Measurements from ENCODE around the gene UNC45B.

DNA sequence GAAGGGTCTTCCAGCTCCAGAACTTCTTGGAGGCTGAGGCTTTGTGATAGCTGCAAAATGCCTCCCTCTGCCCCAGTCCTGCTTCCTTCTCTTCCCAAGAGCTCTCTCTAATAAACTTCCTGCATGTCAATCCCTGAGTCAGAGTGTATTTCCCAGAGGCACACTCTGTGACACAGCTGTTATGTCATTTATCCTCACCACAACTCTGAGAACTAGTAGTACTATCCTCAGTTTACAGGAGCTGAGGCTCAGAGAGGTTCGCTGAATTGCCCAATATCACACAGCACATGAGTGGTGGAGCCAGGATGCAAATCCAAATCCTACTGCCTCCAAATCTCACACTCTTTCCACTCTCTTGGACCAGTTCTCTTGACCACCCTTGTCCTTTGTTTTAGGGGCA is 20.0 kb downstream of the UNC45B start:
- TF ChIP-seq, protein P1, sequence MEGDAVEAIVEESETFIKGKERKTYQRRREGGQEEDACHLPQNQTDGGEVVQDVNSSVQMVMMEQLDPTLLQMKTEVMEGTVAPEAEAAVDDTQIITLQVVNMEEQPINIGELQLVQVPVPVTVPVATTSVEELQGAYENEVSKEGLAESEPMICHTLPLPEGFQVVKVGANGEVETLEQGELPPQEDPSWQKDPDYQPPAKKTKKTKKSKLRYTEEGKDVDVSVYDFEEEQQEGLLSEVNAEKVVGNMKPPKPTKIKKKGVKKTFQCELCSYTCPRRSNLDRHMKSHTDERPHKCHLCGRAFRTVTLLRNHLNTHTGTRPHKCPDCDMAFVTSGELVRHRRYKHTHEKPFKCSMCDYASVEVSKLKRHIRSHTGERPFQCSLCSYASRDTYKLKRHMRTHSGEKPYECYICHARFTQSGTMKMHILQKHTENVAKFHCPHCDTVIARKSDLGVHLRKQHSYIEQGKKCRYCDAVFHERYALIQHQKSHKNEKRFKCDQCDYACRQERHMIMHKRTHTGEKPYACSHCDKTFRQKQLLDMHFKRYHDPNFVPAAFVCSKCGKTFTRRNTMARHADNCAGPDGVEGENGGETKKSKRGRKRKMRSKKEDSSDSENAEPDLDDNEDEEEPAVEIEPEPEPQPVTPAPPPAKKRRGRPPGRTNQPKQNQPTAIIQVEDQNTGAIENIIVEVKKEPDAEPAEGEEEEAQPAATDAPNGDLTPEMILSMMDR (IDR thresholded peaks at IDR 0.05): no peak
- TF ChIP-seq GABPB1 (CRISPR knock-in tag; IDR thresholded peaks at IDR 0.05) (no peak), NR1H2 (CRISPR knock-in tag; IDR thresholded peaks at IDR 0.05) (no peak), ZNF138 (CRISPR knock-in tag; conservative IDR thresholded peaks at IDR 0.05) (no peak), SP1 (CRISPR knock-in tag; conservative IDR thresholded peaks at IDR 0.05) (no peak), ETV6 (CRISPR knock-in tag; IDR thresholded peaks at IDR 0.05) (no peak), ZNF263 (CRISPR knock-in tag; IDR thresholded peaks at IDR 0.05; ENCODE audit: low read depth) (no peak), JUN (CRISPR knock-in tag; IDR thresholded peaks at IDR 0.05) (no peak), MYBL2 (CRISPR knock-in tag; IDR thresholded peaks at IDR 0.05) (no peak), CBFB (CRISPR knock-in tag; IDR thresholded peaks at IDR 0.05; ENCODE audit: low read depth) (no peak)
- TF ChIP-seq, protein P2, sequence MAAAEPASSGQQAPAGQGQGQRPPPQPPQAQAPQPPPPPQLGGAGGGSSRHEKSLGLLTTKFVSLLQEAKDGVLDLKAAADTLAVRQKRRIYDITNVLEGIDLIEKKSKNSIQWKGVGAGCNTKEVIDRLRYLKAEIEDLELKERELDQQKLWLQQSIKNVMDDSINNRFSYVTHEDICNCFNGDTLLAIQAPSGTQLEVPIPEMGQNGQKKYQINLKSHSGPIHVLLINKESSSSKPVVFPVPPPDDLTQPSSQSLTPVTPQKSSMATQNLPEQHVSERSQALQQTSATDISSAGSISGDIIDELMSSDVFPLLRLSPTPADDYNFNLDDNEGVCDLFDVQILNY (CRISPR knock-in tag; IDR thresholded peaks at IDR 0.05): no peak
- TF ChIP-seq, protein P3, sequence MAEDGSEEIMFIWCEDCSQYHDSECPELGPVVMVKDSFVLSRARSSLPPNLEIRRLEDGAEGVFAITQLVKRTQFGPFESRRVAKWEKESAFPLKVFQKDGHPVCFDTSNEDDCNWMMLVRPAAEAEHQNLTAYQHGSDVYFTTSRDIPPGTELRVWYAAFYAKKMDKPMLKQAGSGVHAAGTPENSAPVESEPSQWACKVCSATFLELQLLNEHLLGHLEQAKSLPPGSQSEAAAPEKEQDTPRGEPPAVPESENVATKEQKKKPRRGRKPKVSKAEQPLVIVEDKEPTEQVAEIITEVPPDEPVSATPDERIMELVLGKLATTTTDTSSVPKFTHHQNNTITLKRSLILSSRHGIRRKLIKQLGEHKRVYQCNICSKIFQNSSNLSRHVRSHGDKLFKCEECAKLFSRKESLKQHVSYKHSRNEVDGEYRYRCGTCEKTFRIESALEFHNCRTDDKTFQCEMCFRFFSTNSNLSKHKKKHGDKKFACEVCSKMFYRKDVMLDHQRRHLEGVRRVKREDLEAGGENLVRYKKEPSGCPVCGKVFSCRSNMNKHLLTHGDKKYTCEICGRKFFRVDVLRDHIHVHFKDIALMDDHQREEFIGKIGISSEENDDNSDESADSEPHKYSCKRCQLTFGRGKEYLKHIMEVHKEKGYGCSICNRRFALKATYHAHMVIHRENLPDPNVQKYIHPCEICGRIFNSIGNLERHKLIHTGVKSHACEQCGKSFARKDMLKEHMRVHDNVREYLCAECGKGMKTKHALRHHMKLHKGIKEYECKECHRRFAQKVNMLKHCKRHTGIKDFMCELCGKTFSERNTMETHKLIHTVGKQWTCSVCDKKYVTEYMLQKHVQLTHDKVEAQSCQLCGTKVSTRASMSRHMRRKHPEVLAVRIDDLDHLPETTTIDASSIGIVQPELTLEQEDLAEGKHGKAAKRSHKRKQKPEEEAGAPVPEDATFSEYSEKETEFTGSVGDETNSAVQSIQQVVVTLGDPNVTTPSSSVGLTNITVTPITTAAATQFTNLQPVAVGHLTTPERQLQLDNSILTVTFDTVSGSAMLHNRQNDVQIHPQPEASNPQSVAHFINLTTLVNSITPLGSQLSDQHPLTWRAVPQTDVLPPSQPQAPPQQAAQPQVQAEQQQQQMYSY (CRISPR knock-in tag; IDR thresholded peaks at IDR 0.05): no peak
- TF ChIP-seq, protein P4, sequence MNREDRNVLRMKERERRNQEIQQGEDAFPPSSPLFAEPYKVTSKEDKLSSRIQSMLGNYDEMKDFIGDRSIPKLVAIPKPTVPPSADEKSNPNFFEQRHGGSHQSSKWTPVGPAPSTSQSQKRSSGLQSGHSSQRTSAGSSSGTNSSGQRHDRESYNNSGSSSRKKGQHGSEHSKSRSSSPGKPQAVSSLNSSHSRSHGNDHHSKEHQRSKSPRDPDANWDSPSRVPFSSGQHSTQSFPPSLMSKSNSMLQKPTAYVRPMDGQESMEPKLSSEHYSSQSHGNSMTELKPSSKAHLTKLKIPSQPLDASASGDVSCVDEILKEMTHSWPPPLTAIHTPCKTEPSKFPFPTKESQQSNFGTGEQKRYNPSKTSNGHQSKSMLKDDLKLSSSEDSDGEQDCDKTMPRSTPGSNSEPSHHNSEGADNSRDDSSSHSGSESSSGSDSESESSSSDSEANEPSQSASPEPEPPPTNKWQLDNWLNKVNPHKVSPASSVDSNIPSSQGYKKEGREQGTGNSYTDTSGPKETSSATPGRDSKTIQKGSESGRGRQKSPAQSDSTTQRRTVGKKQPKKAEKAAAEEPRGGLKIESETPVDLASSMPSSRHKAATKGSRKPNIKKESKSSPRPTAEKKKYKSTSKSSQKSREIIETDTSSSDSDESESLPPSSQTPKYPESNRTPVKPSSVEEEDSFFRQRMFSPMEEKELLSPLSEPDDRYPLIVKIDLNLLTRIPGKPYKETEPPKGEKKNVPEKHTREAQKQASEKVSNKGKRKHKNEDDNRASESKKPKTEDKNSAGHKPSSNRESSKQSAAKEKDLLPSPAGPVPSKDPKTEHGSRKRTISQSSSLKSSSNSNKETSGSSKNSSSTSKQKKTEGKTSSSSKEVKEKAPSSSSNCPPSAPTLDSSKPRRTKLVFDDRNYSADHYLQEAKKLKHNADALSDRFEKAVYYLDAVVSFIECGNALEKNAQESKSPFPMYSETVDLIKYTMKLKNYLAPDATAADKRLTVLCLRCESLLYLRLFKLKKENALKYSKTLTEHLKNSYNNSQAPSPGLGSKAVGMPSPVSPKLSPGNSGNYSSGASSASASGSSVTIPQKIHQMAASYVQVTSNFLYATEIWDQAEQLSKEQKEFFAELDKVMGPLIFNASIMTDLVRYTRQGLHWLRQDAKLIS (CRISPR knock-in tag; IDR thresholded peaks at IDR 0.05; ENCODE audit: borderline replicate concordance): no peak
